ENCODE results near the gene TMPRSS11F.

The TMPRSS11F gene

DNA sequence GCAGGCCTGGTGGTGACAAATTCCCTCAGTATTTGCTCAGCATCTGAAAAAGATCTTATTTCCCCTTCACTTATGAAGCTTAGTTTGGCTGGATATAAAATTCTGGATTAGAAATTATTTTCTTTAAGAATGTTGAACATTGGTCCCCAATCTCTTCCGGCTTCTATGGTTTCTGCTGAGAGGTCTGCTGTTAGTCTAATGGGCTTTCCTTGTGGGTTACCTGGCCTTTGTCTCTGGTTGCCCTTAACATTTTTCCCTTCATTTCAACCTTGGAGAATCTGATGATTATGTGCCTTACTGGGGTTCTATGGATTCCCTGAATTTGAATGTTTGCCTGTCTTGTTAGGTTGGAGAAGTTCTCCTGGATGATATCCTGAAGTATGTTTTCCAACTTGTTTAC lies 17.4 kb upstream of the TMPRSS11F start:
- H3K36me3 ChIP-seq (ENCODE audit: control insufficient read depth, insufficient read depth, low read length) = no peaks in the 10 kb centered on the region
- H3K27me3 ChIP-seq (ENCODE audit: control insufficient read depth, insufficient read depth, low read length) = no peaks in the 10 kb centered on the region
- no peak overlapping the region for H3K4me3 ChIP-seq (ENCODE audit: low read depth, low read length)

DNA sequence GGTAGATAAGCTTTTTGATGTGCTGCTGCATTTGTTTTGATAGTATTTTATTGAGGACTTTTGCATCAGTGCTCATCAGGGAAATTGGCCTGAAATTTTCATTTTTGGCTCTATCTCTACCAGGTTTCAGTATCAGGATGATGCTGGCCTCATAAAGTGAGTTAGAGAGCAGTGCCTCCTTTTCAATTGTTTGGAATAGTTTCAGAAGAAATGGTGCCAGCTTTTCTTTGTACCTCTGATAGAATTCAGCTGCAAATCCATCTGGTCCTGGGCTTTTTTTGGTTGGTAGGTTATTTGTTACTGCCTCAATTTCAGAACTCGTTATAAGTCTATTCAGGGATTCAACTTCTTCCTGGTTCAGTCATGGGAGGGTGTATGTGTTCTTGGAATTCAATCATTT lies 15.6 kb upstream of the TMPRSS11F start:
- Histone ChIP-seq H3K9ac (ENCODE audit: low read depth, low read length) (no peak overlapping the region), H3K27me3 (ENCODE audit: control insufficient read depth, insufficient read depth, low read length) (no peaks in the 10 kb centered on the region), H3K9me3 (ENCODE audit: control insufficient read depth, insufficient read depth, low read length) (no peaks in the 10 kb centered on the region), H3K36me3 (ENCODE audit: control insufficient read depth, insufficient read depth, low read length) (no peaks in the 10 kb centered on the region), H3K4me1 (ENCODE audit: control insufficient read depth, insufficient read depth, low read length) (no peaks in the 10 kb centered on the region), H3K4me3 (ENCODE audit: low read depth, low read length) (no peak overlapping the region)

More for the DNA sequence above, 17.4 kb upstream of the TMPRSS11F start:
- H3K4me1 ChIP-seq (ENCODE audit: control insufficient read depth, insufficient read depth, low read length) = no peaks in the 10 kb centered on the region
- H3K9me3 ChIP-seq (ENCODE audit: control insufficient read depth, insufficient read depth, low read length) = no peaks in the 10 kb centered on the region
- H3K9ac ChIP-seq (ENCODE audit: low read depth, low read length) = no peak overlapping the region

DNA sequence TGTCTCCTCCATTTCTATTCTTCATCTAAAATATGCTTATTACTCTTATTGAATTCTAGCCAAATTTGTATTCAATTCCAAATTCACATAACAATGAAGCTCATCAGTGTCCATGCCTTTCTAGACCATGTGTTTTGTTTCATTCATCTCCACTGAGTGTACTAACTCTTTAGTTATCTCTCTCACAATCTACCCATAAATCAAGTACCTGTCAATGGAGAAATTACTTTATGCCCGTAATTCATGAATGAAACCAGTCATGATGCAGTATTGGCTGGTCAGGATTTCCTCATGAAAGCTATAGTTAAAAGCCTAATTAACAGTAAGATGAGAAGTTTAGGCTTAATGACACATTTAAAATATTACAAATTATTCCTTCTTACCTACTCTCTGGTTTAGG lies 12.2 kb upstream of the TMPRSS11F start:
- H3K27me3 ChIP-seq (ENCODE audit: control insufficient read depth, insufficient read depth, low read length) = no peaks in the 10 kb centered on the region
- no peak overlapping the region for H3K9ac ChIP-seq (ENCODE audit: low read depth, low read length)
- H3K4me3 ChIP-seq (ENCODE audit: low read depth, low read length) = no peak overlapping the region
- no peaks in the 10 kb centered on the region for H3K36me3 ChIP-seq (ENCODE audit: control insufficient read depth, insufficient read depth, low read length)
- H3K9me3 ChIP-seq (ENCODE audit: control insufficient read depth, insufficient read depth, low read length) = no peaks in the 10 kb centered on the region
- no peaks in the 10 kb centered on the region for H3K4me1 ChIP-seq (ENCODE audit: control insufficient read depth, insufficient read depth, low read length)

DNA sequence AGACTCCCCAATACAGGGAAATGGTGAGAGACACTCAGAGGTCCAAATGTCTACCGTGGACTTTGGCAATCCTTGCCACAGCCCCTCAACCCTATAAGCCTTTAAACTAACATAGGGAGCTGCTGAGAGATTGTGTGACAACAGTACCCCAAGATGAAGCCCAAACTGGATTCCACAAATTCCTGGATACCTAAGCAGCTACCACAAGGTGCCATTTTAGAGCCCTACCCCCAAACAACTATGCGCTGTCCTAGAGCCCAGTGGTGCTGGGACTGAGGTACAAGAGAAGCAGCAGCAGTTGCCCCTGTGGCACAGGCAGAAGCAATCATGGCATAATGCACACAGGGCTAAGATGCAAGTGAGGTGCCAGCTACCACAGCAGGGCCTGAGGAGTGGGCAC lies 2.7 kb upstream of the TMPRSS11F start:
- Histone ChIP-seq H3K9me3 (ENCODE audit: control insufficient read depth, insufficient read depth, low read length) (no peaks in the 10 kb centered on the region), H3K36me3 (ENCODE audit: control insufficient read depth, insufficient read depth, low read length) (no peaks in the 10 kb centered on the region), H3K4me3 (ENCODE audit: low read depth, low read length) (no peak overlapping the region), H3K27me3 (ENCODE audit: control insufficient read depth, insufficient read depth, low read length) (no peaks in the 10 kb centered on the region), H3K9ac (ENCODE audit: low read depth, low read length) (no peak overlapping the region), H3K4me1 (ENCODE audit: control insufficient read depth, insufficient read depth, low read length) (no peaks in the 10 kb centered on the region)

DNA sequence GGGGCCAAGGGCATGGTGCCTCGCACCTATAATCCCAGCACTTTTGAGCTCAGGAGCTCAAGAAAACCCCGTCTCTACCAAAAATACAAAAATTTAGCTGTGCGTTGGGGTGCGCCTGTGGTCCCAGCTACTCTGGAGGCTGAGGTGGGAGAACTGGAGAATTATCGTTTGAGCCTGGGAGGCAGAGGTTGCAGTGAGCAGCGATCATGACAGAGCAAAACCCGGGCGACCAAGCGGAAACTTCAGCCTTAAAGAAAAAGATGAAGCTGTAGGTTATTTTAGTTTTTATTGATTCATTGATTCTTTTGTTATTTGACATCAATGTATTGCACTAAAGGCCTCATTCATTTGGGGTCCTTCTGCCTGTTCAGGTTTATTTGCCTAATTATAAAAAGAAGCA lies 5.4 kb downstream of the TMPRSS11F start:
- H3K9ac ChIP-seq (ENCODE audit: low read depth, low read length) = no peak overlapping the region
- no peaks in the 10 kb centered on the region for H3K36me3 ChIP-seq (ENCODE audit: control insufficient read depth, insufficient read depth, low read length)
- no peaks in the 10 kb centered on the region for H3K27me3 ChIP-seq (ENCODE audit: control insufficient read depth, insufficient read depth, low read length)

DNA sequence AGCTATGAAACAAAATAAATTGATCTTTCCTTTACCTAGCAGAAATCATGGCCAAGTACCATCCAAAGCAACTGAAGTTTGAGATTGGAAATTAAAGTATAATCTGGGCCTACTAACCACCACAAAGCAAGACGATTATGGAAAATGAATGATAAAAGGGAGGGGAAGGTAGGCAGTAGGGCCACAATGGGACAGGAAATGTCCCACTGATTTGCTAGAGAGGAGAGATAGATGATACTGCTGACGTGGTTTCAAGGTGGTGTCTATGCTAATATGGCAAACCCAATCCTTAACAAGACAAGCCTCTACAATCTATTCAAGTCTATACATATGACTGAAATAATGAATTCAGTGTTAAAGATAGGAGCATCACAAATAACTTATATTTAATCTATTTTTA lies 6.1 kb downstream of the TMPRSS11F start:
- no peaks in the 10 kb centered on the region for H3K27me3 ChIP-seq (ENCODE audit: control insufficient read depth, insufficient read depth, low read length)

More for the DNA sequence above, 5.4 kb downstream of the TMPRSS11F start:
- Histone ChIP-seq H3K4me1 (ENCODE audit: control insufficient read depth, insufficient read depth, low read length) (peaks cover 7% of the 10 kb centered on the region), H3K9me3 (ENCODE audit: control insufficient read depth, insufficient read depth, low read length) (no peaks in the 10 kb centered on the region), H3K4me3 (ENCODE audit: low read depth, low read length) (no peak overlapping the region)

DNA sequence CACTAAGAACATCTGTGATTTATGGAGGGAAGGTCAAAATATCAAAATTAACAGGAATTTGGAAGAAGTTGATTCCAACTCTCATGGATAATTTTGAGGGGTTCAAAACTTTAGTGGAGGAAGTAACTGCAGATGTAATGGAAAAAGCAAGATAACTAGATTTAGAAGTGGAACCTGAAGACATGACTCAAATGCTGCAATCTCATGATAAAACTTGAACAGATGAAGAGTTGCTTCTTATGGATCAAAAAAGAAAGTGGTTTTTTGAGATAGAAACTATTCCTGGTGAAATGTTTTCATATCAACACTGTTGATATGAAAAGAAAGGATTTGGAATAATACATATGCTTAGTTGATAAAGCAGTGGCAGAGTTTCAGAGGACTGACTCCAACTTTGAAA lies 9.7 kb downstream of the TMPRSS11F start:
- Histone ChIP-seq H3K9ac (ENCODE audit: low read depth, low read length) (no peak overlapping the region), H3K9me3 (ENCODE audit: control insufficient read depth, insufficient read depth, low read length) (no peaks in the 10 kb centered on the region), H3K4me1 (ENCODE audit: control insufficient read depth, insufficient read depth, low read length) (peaks cover 7% of the 10 kb centered on the region), H3K4me3 (ENCODE audit: low read depth, low read length) (no peak overlapping the region), H3K36me3 (ENCODE audit: control insufficient read depth, insufficient read depth, low read length) (no peaks in the 10 kb centered on the region), H3K27me3 (ENCODE audit: control insufficient read depth, insufficient read depth, low read length) (no peaks in the 10 kb centered on the region)

More for the DNA sequence above, 6.1 kb downstream of the TMPRSS11F start:
- Histone ChIP-seq H3K9me3 (ENCODE audit: control insufficient read depth, insufficient read depth, low read length) (no peaks in the 10 kb centered on the region), H3K9ac (ENCODE audit: low read depth, low read length) (no peak overlapping the region), H3K36me3 (ENCODE audit: control insufficient read depth, insufficient read depth, low read length) (no peaks in the 10 kb centered on the region), H3K4me1 (ENCODE audit: control insufficient read depth, insufficient read depth, low read length) (peaks cover 7% of the 10 kb centered on the region), H3K4me3 (ENCODE audit: low read depth, low read length) (no peak overlapping the region)

DNA sequence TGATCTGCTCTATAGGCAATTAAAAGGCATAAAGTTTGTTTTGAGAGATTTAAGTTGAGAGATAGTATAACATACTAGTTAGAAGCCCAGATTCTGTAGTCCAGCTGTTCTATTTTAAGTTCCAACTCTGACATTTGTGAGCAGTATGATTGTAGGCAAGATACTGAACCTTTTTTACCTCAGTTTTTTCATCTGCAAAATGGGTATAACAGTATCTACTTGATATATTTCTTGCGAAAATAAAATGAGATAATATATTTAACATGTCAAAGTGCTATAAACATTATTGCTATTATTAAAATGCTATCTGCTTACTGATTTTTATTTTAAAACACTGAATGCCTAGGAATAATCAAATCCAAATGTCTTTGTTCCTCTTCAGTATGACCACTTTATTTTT lies 19.2 kb downstream of the TMPRSS11F start:
- no peaks in the 10 kb centered on the region for H3K36me3 ChIP-seq (ENCODE audit: control insufficient read depth, insufficient read depth, low read length)
- H3K9ac ChIP-seq (ENCODE audit: low read depth, low read length) = no peak overlapping the region
- no peaks in the 10 kb centered on the region for H3K9me3 ChIP-seq (ENCODE audit: control insufficient read depth, insufficient read depth, low read length)
- H3K27me3 ChIP-seq (ENCODE audit: control insufficient read depth, insufficient read depth, low read length) = no peaks in the 10 kb centered on the region
- no peak overlapping the region for H3K4me3 ChIP-seq (ENCODE audit: low read depth, low read length)
- no peaks in the 10 kb centered on the region for H3K4me1 ChIP-seq (ENCODE audit: control insufficient read depth, insufficient read depth, low read length)

DNA sequence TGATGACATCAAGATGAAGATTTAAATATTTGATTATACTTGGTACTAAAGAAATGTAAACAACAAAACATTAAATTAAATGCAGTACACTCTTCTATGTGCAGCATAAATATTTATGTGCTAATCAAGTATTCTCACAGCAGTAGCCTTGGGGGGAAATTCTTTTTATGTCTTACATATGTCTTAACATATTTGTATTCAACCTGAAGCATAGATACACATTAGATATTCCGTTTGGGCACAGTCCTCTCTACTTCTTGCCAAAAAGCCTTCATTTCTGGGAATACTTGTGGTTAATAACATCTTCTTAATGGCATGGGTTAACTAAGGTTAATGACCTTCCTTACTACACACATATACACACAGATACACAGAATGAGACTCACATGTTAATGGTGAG lies 19.8 kb downstream of the TMPRSS11F start:
- H3K27me3 ChIP-seq (ENCODE audit: control insufficient read depth, insufficient read depth, low read length) = no peaks in the 10 kb centered on the region
- no peaks in the 10 kb centered on the region for H3K36me3 ChIP-seq (ENCODE audit: control insufficient read depth, insufficient read depth, low read length)
- H3K9ac ChIP-seq (ENCODE audit: low read depth, low read length) = no peak overlapping the region
- no peaks in the 10 kb centered on the region for H3K4me1 ChIP-seq (ENCODE audit: control insufficient read depth, insufficient read depth, low read length)
- H3K9me3 ChIP-seq (ENCODE audit: control insufficient read depth, insufficient read depth, low read length) = no peaks in the 10 kb centered on the region
- H3K4me3 ChIP-seq (ENCODE audit: low read depth, low read length) = no peak overlapping the region

DNA sequence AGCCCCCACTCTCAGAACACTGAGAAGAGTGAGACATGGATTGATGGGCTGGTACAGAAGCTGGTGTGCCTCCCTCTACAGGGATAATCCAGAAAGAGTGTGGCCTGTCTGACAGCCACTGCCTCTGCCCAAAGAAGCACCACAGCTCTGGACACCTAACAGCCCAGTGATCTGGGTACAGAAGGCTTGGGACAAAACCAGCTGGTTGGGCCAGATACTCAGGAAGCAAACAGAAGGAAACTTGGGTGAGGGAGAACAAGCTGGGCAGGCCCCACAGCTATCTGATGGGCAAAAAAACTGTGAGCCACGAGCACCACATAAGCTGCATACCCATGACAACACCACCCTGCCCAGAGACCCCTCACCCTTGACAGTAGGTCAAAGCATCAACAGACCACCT lies 46.9 kb downstream of the TMPRSS11F start:
- Histone ChIP-seq H3K9me3 (ENCODE audit: control insufficient read depth, insufficient read depth, low read length) (no peaks in the 10 kb centered on the region), H3K9ac (ENCODE audit: low read depth, low read length) (no peak overlapping the region), H3K36me3 (ENCODE audit: control insufficient read depth, insufficient read depth, low read length) (no peaks in the 10 kb centered on the region), H3K4me1 (ENCODE audit: control insufficient read depth, insufficient read depth, low read length) (peaks cover 8% of the 10 kb centered on the region), H3K4me3 (ENCODE audit: low read depth, low read length) (no peak overlapping the region), H3K27me3 (ENCODE audit: control insufficient read depth, insufficient read depth, low read length) (no peaks in the 10 kb centered on the region)

DNA sequence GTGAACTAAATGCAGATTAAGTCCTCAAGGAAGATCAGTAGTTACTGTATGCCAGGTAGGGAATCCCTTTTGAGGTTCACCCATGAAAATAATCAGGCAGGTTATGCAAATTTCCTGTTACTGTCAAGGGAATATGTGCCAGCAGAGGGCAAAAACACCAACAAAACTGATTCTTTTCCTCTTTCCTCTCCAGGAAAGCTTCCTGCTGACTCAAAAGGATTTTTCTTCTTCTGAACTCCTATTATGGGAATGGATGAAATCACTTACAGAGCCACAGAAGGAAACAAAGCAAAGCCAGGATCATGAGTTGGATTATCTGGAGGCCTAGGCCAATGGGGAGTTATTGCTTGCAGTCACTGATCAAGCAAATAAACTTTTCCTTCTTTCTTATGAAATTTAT lies 49.7 kb downstream of the TMPRSS11F start:
- no peak overlapping the region for H3K9ac ChIP-seq (ENCODE audit: low read depth, low read length)
- no peak overlapping the region for H3K4me3 ChIP-seq (ENCODE audit: low read depth, low read length)
- no peaks in the 10 kb centered on the region for H3K9me3 ChIP-seq (ENCODE audit: control insufficient read depth, insufficient read depth, low read length)
- peaks cover 8% of the 10 kb centered on the region for H3K4me1 ChIP-seq (ENCODE audit: control insufficient read depth, insufficient read depth, low read length)
- no peaks in the 10 kb centered on the region for H3K36me3 ChIP-seq (ENCODE audit: control insufficient read depth, insufficient read depth, low read length)
- H3K27me3 ChIP-seq (ENCODE audit: control insufficient read depth, insufficient read depth, low read length) = no peaks in the 10 kb centered on the region

DNA sequence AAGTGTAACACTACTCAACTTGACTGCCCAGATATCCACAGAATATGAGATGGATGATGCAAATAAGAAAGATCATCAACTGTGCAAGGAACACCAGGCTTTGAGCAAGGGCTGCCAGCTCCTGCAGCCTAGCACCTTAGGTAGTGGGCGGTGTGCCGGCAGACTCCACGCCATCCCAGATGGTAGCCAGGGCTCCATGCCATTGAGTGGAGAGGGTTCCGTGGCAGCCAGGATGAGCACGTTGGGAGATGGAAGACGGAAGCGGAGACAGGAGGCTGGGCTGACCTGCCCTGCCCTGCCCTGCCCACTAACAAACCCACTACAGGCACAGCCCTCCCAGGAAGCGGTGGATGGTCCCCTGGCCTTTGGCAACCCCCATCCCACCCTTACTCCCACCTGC lies 51.9 kb downstream of the TMPRSS11F start:
- Histone ChIP-seq H3K9ac (ENCODE audit: low read depth, low read length) (no peak overlapping the region), H3K4me3 (ENCODE audit: low read depth, low read length) (no peak overlapping the region), H3K9me3 (ENCODE audit: control insufficient read depth, insufficient read depth, low read length) (no peaks in the 10 kb centered on the region), H3K4me1 (ENCODE audit: control insufficient read depth, insufficient read depth, low read length) (peaks cover 12% of the 10 kb centered on the region), H3K36me3 (ENCODE audit: control insufficient read depth, insufficient read depth, low read length) (no peaks in the 10 kb centered on the region), H3K27me3 (ENCODE audit: control insufficient read depth, insufficient read depth, low read length) (no peaks in the 10 kb centered on the region)

DNA sequence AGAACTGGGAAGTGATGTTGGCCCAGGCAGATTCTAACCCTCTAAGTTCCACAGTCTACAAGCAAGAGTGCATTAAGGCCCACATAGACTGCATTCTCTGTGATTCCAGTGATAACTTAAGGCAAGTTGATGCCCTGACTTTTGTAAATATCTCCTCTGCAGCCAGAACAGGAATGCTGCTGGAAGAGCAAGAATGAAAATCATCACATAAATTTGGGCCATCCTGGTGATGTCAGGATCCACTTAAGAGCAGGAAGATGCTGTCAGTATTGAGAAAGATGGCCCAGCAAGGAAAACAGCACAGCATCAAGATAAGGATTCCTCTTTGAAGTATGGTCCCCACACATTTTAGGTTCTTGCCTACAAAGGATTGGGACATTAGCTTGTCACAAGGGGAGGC lies 52.4 kb downstream of the TMPRSS11F start:
- Histone ChIP-seq H3K27me3 (ENCODE audit: control insufficient read depth, insufficient read depth, low read length) (no peaks in the 10 kb centered on the region), H3K9me3 (ENCODE audit: control insufficient read depth, insufficient read depth, low read length) (no peaks in the 10 kb centered on the region), H3K36me3 (ENCODE audit: control insufficient read depth, insufficient read depth, low read length) (no peaks in the 10 kb centered on the region), H3K4me3 (ENCODE audit: low read depth, low read length) (no peak overlapping the region), H3K9ac (ENCODE audit: low read depth, low read length) (no peak overlapping the region), H3K4me1 (ENCODE audit: control insufficient read depth, insufficient read depth, low read length) (peaks cover 15% of the 10 kb centered on the region)

Data from iPS-15b (cell line).